WI38 (cell line): ENCODE results near the gene CHST14.

ENCODE experiments used
- H3K4me3 ChIP-seq: 2 replicates; pipeline ENCODE4 v1.5.1; 2011; ENCODE audit warnings: low read depth, mild to moderate bottlenecking, control low read depth, low read length
- CTCF ChIP-seq: IDR thresholded peaks from 2 replicates; pipeline ENCODE4 v1.5.1; 2012; ENCODE audit warnings: low read depth, mild to moderate bottlenecking, control low read depth, low read length

Gene CHST14

GRCh38 chr15:40470423-40471104, at the start of gene CHST14:
CHST14 (plus strand) TSS chr15:40470984; CDS start chr15:40471214, 230 bp downstream.
- peak within 1 kb of the TSS; percentile 76 for H3K4me3 ChIP-seq
- no peak for TF ChIP-seq CTCF

GRCh38 chr15:40421246-40422157, 49.3 kb upstream of the CHST14 start:
- TF ChIP-seq CTCF, result peak; percentile 94
- H3K4me3 ChIP-seq, result no peak overlapping the region

GRCh38 chr15:40424483-40425115, 46.2 kb upstream of the CHST14 start:
- H3K4me3 ChIP-seq, result no peak overlapping the region
- no peak for TF ChIP-seq CTCF

- no peak for TF ChIP-seq CTCF
- no peak overlapping the region for H3K4me3 ChIP-seq
Measured at GRCh38 chr15:40425681-40426080, 45.1 kb upstream of the CHST14 start.

- TF ChIP-seq CTCF, result no peak
- no peak overlapping the region for H3K4me3 ChIP-seq
Measured at GRCh38 chr15:40427188-40427587, 43.6 kb upstream of the CHST14 start.

GRCh38 chr15:40428185-40428584, 42.6 kb upstream of the CHST14 start:
- H3K4me3 ChIP-seq, result no peak overlapping the region
- no peak for TF ChIP-seq CTCF
